GM10266 (cell line): ENCODE measurements around the gene CHN2.

Experiments
- DNase-seq: peaks from one replicate; pipeline ENCODE4 v3.0.0; 2012; ENCODE audit errors: extremely low spot score
- CTCF ChIP-seq: IDR thresholded peaks from 2 replicates; pipeline ENCODE4 v1.5.1; 2012; ENCODE audit warnings: mild to moderate bottlenecking, low read depth; ENCODE audit not compliant: control insufficient read depth, insufficient read depth; ENCODE audit errors: missing control alignments

Gene CHN2

GRCh38 chr7:29335188-29336083 is 140.9 kb downstream of the CHN2 start:
- TF ChIP-seq CTCF, result no peak
- no peak for DNase-seq

- no peak for DNase-seq
- TF ChIP-seq CTCF, result no peak
These were observed 143.1 kb downstream of the CHN2 start for GRCh38 chr7:29337546-29338116.

DNA sequence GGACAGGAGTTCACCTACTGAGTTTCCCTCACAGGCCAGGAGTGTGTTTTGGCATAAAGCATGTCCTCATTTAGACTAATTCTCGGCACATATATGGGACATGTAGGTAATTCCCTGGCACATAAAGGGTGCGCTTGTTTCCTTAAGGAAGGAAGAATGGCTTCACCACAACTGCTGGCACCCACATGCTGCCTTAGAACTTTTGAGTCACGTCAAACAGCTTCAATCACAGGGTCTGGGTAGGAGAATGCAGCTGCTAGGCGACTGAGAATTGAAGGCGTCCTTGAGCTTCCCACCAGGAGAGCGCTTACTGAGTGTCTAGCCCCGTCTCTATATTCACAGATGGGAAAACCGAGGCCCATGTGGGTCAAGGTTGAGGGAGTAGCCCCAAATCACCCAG is 146.1 kb downstream of the CHN2 start:
- no peak for DNase-seq
- no peak for TF ChIP-seq CTCF

- no peak for TF ChIP-seq CTCF
- DNase-seq, result no peak
These were observed 146.6 kb downstream of the CHN2 start for GRCh38 chr7:29341156-29341555.

GRCh38 chr7:29342761-29343160 is 148.2 kb downstream of the CHN2 start:
- no peak for DNase-seq
- TF ChIP-seq CTCF, result no peak

DNA sequence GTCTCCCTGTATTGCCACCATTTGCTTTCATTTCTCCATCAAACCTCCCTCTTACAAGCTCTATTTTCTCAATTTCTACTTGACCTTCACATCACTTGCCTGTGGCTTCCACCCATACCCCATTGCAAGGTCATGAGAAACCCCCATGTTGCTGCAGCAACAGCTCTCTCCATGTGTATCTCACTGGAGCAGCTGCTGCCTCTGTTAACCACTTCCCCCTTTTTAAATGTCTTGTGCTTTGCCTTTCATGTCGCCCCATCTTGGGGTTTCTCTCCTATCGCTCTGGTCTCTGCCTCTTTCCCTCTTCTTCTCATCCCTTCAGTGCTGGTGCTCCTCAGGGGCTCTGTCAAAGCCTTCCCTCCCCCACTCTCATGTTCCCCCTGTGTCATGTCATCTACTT is 148.8 kb downstream of the CHN2 start:
- TF ChIP-seq CTCF, result no peak
- no peak for DNase-seq
